Right ventricle myocardium inferior (tissue), 1 donor: ENCODE measurements around the gene FMNL2. TPM values are rescaled to one million over a fixed set of nuclear protein-coding genes. Genes with fewer than 3 reads are reported as not detected.
A peak's percentile ranks its signal among the peaks of the same experiment; 100 is the strongest.

ENCODE experiments used
- ATAC-seq: fragments of 200-7000 bp; cut with Tn5 transposase; one replicate; pipeline ENCODE4 v1.9.1; 2020; ENCODE audit warnings: mild to moderate bottlenecking, moderate library complexity
- DNase-seq: peaks from one replicate; pipeline ENCODE4 v3.0.0; 2021; ENCODE audit errors: missing footprints
- intact Hi-C: fragments of 100-400 bp; cut with DNase I; formaldehyde crosslinking; loops from one replicate; pipeline ENCODE4 v1.11.0; 2022
- total RNA-seq: library from RNA; stranded (reverse); fragmentation: NEBNext Ultra II Directional; extraction: Animal tissue kit (Norgen Biotek cat#: 25700); gene quantifications from one replicate; pipeline ENCODE4 v1.2.1, GENCODE V29; 2021
- donor health status: DM: no; HTN: yes; CAD: no; lungs with severe emphysema.

Gene FMNL2
- total RNA-seq, 1 donor from 2014 or later: 7.2 TPM

DNA sequence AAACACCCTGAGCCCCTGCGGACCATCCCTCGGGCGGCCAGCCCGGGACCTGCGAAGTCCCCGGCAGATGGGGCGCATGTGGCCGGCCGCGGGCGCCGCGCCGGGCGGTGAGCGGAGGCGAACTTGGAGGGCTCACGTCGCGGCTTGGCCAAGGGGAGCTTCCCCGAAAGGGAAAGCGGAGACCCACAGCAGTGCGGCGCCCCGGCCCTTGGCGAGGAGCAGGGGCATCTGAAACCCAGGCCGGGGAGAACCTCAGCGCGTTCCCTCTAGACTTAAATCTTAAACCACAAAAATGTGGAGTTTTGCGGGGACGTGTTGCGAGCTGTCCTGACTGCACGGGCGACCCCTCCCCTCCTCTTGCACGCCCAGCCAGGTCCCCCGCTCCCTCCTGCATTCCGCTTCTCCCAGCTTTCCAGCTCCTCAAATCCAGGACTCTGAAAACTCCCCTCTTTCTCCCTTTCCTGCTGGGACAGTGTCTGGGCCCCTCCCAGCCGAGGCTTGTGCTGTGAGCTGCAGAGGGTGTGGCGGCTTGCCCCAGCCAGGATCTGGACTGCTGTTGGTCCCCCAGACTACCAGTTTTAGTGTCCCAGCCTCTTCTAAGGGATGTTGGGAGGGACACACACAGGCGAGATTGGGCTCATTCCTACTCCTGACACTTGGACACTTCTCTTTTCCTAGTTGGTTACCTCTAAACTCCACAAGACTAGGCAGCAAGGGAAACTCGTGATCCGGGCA is 1.3 kb downstream of the FMNL2 start:
- intact Hi-C loops: loop anchor here (5.0 to 10.0 kb wide), 6 partner anchors 71 to 301 kb away; partner anchors contain the start of gene STAM2
- ATAC-seq (peak; percentile 73), DNase-seq (peak; percentile 79)

DNA sequence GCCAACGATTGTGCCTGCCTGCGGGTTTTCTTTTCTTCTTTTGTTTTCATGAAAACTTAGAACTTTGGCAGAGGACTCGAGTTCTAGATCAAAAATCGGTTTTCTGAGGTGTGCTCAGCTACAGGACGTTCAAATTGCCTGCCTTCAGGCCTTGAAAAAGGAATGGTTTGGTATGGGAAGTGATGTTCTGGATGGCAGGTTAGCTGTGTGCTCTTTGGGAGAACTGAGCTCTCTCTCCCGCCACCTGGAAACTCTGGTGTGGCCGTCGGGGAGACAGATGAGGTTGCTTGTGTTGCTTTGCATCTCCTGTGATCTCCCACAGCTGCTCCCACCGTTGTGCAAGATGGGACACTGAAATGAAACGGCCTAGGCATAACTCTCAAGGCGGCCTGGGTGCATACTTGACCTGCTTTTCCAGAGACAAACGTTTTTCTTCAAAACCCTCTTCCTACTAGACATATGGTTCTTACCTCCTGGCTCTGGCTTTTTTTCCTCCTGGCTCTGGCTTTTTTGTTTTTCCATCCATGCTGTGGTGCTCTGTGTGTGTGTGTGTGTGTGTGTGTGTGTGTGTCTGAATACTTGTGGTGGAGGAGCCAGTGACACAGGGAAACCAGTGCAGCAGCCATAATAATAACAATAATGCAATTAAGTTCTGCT is 2.0 kb downstream of the FMNL2 start:
- DNase-seq (no peak), ATAC-seq (peak; percentile 7)
- intact Hi-C loops: loop anchor here (5.0 to 10.0 kb wide), 6 partner anchors 70 to 302 kb away; partner anchors contain the start of gene STAM2

DNA sequence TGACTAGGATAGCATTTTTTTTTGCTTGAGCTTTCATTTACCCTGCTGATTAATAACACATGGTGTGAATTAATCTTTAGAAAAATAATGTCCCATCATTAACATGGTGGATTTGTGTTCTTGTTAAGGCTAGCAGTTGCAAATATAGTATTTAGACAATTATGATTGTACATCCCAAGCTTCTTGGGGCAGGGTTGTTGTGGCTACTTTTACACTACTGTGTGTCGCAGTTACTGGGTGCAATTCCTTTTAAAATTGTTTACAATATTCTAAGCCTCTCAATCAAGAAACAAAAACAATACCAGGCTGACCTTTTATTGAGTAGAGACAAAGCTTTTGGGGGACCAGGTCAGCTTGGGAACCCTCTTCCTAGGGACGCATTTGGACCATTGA is 2.5 kb downstream of the FMNL2 start:
- no peak for ATAC-seq
- intact Hi-C loops: loop anchor here (5.0 to 10.0 kb wide), 6 partner anchors 70 to 303 kb away; partner anchors contain the start of gene STAM2
- no peak for DNase-seq

GRCh38 chr2:152339556-152340286 is 4.7 kb downstream of the FMNL2 start:
- DNase-seq (no peak), ATAC-seq (no peak)
- intact Hi-C loops: loop anchor here (5.0 to 10.0 kb wide), 7 partner anchors 68 to 305 kb away; partner anchors contain the start of gene STAM2

- intact Hi-C loops: loop anchor here (5.0 kb wide), 1 partner anchor 125 kb away; no protein-coding TSS in a partner anchor
- DNase-seq: no peak
- ATAC-seq: no peak
These were observed 7.5 kb downstream of the FMNL2 start for GRCh38 chr2:152342259-152343046.

GRCh38 chr2:152343426-152343825 is 8.5 kb downstream of the FMNL2 start:
- no peak for ATAC-seq
- no peak for DNase-seq
- intact Hi-C loops: loop anchor here (5.0 kb wide), 1 partner anchor 124 kb away; no protein-coding TSS in a partner anchor

DNA sequence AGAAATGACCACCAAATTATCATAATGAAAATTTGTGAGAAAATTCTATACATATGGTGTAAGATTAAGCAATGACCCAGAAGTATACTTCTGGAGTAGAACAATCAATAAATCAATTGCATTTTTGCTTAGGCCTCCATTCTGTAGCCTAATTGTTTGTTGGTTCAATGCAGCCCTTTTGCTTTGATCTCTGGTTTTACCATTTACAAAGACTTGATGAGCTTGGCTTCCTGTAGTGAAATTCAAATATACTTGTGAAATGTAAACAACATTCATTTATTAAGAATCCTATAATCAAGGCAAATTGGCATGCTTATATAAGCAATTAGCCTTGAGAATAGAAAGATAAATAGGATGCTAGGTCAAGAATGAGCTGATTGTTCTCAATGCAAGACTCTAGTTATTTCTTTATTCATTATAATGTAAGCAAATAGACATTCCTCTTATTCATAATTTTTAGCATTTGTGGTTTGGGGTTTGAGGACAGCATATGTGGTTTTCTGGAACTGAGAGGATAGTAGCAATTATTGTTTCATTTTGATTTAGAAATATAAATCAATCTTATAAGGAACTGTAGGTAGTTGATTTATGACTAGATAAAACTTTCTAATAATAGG is 9.7 kb downstream of the FMNL2 start:
- DNase-seq: no peak
- intact Hi-C loops: loop anchor here (5.0 kb wide), 1 partner anchor 123 kb away; no protein-coding TSS in a partner anchor
- no peak for ATAC-seq

GRCh38 chr2:152347076-152347475 is 12.1 kb downstream of the FMNL2 start:
- no peak for ATAC-seq
- intact Hi-C loops: no loop called here

GRCh38 chr2:152348388-152348787 is 13.4 kb downstream of the FMNL2 start:
- ATAC-seq (no peak), DNase-seq (no peak)
- intact Hi-C loops: no loop called here

More at GRCh38 chr2:152347076-152347475, 12.1 kb downstream of the FMNL2 start:
- DNase-seq: no peak

DNA sequence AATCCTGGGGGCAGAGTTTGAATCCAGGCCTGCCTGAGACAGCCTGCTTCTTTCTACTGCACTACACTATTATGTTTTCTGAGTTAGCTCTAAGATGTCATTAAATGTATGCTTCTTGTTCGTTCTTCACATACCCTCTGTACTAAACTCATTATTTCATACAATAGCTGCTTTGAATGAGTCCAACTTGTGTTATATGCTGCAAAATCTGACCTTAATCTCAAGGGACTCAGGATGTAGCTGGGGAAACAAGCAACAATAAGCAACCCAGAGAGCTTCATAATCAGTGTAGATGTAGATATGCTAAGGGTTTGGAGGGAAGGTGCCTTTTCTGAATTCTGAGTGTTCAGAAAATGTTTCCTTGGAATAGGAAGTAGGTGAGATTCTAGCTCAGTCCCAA is 14.4 kb downstream of the FMNL2 start:
- intact Hi-C loops: no loop called here
- ATAC-seq (no peak), DNase-seq (no peak)

- ATAC-seq (no peak), DNase-seq (no peak)
- intact Hi-C loops: no loop called here
These were observed 15.2 kb downstream of the FMNL2 start for GRCh38 chr2:152350155-152350679.

- ATAC-seq (no peak), DNase-seq (no peak)
- intact Hi-C loops: no loop called here
These were observed 17.6 kb downstream of the FMNL2 start for GRCh38 chr2:152352616-152353015.

- ATAC-seq: no peak
- no peak for DNase-seq
- intact Hi-C loops: no loop called here
These were observed 18.4 kb downstream of the FMNL2 start for GRCh38 chr2:152353364-152353763.

DNA sequence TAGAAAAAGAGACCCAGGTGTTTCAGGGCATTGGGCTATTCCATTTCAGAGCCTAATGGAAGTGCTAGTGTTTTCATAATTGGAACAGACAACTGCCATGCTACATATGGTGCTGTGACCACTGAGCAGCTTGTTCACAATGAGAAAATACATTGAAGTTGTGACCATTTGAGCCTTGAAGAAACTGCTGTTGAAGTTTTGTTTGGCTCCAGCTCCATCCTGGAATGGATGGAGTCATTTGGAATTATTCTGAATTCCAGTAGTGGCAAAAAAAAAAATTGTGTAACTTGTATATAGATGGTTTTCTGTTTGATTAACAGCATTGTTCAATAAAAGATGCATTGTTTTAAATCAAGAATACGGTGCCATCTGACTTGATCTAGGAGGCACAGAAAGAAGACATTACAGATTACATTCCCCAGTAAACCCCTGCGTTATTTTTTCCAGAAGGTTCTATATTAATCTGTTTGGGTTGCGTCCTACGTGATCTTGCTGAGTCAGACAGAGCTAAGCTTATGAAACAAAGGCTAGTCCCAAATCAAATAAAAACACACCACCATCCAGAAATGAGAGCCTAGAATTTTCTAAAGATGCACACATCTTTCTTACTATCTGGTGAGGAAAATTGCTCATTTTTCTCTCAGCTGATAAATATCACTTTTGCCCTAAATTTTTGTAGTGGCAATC is 19.2 kb downstream of the FMNL2 start:
- no peak for DNase-seq
- intact Hi-C loops: no loop called here
- no peak for ATAC-seq

DNA sequence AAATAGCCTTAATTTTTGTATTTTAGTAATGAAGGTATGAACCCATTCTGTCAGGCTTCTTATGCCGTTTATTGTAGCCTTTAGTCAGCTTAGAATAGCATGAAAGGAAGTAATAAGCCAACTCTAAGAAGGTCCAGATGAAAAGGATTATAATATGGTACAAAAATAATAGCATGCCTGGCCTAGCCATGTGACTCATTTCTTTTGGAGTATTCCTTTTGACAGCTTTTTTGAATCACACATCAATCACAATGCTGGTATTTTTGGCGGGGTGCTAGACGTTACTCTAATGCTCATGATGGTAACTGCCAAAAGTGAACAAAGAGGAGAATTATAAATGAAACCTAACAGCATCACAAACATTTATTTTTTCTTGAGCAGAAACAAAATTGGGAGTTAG is 19.9 kb downstream of the FMNL2 start:
- DNase-seq (no peak), ATAC-seq (peak; percentile 44)
- intact Hi-C loops: no loop called here

DNA sequence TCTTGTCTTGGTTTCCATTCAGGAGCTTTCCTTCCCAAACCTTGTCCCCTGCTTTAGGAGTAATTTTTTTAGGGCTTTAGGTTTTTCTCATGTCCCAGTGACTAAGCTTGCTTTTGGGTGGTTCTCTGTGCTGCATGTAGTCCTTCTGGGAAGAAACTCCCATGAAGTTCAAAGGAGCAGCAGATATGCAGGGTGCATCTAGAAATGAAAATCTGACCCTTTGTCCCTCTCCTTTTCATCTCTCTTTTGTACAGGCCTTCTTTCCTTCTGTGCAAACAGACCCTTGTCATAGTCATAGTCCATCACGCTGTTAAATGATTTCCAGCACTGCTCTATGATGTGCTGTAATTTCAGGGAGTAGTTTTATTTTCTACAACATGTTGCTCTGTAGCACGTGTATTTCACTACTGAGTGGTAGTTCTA is 20.4 kb downstream of the FMNL2 start:
- no peak for DNase-seq
- ATAC-seq: no peak
- intact Hi-C loops: no loop called here
